Suprapubic skin (tissue), 4 donors: ENCODE measurements around the gene CCSER1. TPM values are rescaled to one million over a fixed set of nuclear protein-coding genes. Genes with fewer than 3 reads are reported as not detected.

Experiments used
- DNase-seq, 2 donors: peaks; one replicate each; pipeline ENCODE4 v3.0.0-alpha.2; 2019; ENCODE audit warnings: low spot score in 2 of 2
- H3K27ac ChIP-seq: fragments of 200-600 bp; sonication (generic); one replicate; pipeline ENCODE4 v1.5.1; 2019
- H3K27me3 ChIP-seq: fragments of 200-600 bp; sonication (generic); one replicate; pipeline ENCODE4 v1.5.1; 2019
- H3K36me3 ChIP-seq: fragments of 200-600 bp; sonication (generic); one replicate; pipeline ENCODE4 v1.5.1; 2019
- H3K4me1 ChIP-seq: fragments of 200-600 bp; sonication (generic); one replicate; pipeline ENCODE4 v1.5.1; 2019
- H3K4me3 ChIP-seq: fragments of 200-600 bp; sonication (generic); one replicate; pipeline ENCODE4 v1.5.1; 2019; ENCODE audit warnings: mild to moderate bottlenecking
- H3K9me3 ChIP-seq: fragments of 200-600 bp; sonication (generic); one replicate; pipeline ENCODE4 v1.5.1; 2019
- CTCF ChIP-seq, 2 donors: fragments of 200-600 bp in 1 of 2; fragments of 450-650 bp in 1 of 2; sonication (generic) in 1 of 2; IDR thresholded peaks; one replicate each; pipeline ENCODE4 v1.5.1; 2016 to 2019; ENCODE audit warnings: antibody characterized with exemption in 2 of 2, mild to moderate bottlenecking in 1 of 2, moderate library complexity in 1 of 2
- EP300 ChIP-seq: sonication (generic); formaldehyde crosslinking; IDR thresholded peaks from one replicate; pipeline ENCODE4 v1.6.1; 2017; ENCODE audit warnings: antibody characterized with exemption
- POLR2A ChIP-seq, 2 donors: fragments of 450-650 bp; IDR thresholded peaks; one replicate each; pipeline ENCODE4 v1.6.1; 2017; ENCODE audit warnings: antibody characterized with exemption in 2 of 2, mild to moderate bottlenecking in 2 of 2, moderate library complexity in 2 of 2
- POLR2AphosphoS5 ChIP-seq, 3 donors: sonication (generic); formaldehyde crosslinking; IDR thresholded peaks; one replicate each; pipeline ENCODE4 v1.6.1; 2017; ENCODE audit warnings: antibody characterized with exemption in 3 of 3
- WGBS: methylation state at CpG from one replicate; pipeline ENCODE4 v1.1.5; 2018; 5-methylcytosine and 5-hydroxymethylcytosine counted together
- total RNA-seq, 4 donors: library from RNA; depleted of rRNA; stranded (reverse); fragments of >200 nt; gene quantifications; one replicate each; pipeline ENCODE4 v1.1.0, GENCODE V29; 2016

CCSER1 gene
- total RNA-seq, 4 donors from 2014 or later, result 6.7 to 39.5 (median 11.8) TPM

GRCh38 chr4:90421161-90421560 lies 294.0 kb downstream of the CCSER1 start:
- no peak for DNase-seq
- Histone ChIP-seq H3K27ac (no peak overlapping the region), H3K27me3 (no peaks in the 10 kb centered on the region), H3K4me3 (no peak overlapping the region), H3K9me3 (no peaks in the 10 kb centered on the region), H3K36me3 (no peaks in the 10 kb centered on the region), H3K4me1 (no peaks in the 10 kb centered on the region)
- WGBS, result 71% methylated on average over 2 of the region's 2 CpGs
- TF ChIP-seq EP300, result no peak
- TF ChIP-seq POLR2AphosphoS5 (IDR thresholded peaks at IDR 0.05), result no peak
- TF ChIP-seq CTCF (IDR thresholded peaks at IDR 0.05), result no peak
- TF ChIP-seq POLR2A (IDR thresholded peaks at IDR 0.05), result no peak

- Histone ChIP-seq H3K36me3 (no peaks in the 10 kb centered on the region), H3K27ac (no peak overlapping the region), H3K9me3 (no peaks in the 10 kb centered on the region), H3K4me1 (no peaks in the 10 kb centered on the region), H3K4me3 (no peak overlapping the region), H3K27me3 (no peaks in the 10 kb centered on the region)
- WGBS, result 76% methylated on average over 5 of the region's 5 CpGs
- TF ChIP-seq CTCF (IDR thresholded peaks at IDR 0.05) (no peak), POLR2A (IDR thresholded peaks at IDR 0.05) (no peak), EP300 (no peak), POLR2AphosphoS5 (IDR thresholded peaks at IDR 0.05) (no peak)
- no peak for DNase-seq
Measured at GRCh38 chr4:90425893-90426292, 298.7 kb downstream of the CCSER1 start.

- TF ChIP-seq POLR2A (IDR thresholded peaks at IDR 0.05) (no peak), CTCF (IDR thresholded peaks at IDR 0.05) (no peak), POLR2AphosphoS5 (IDR thresholded peaks at IDR 0.05) (no peak), EP300 (no peak)
- Histone ChIP-seq H3K27ac (no peak overlapping the region), H3K9me3 (no peaks in the 10 kb centered on the region), H3K4me1 (no peaks in the 10 kb centered on the region), H3K36me3 (no peaks in the 10 kb centered on the region), H3K4me3 (no peak overlapping the region), H3K27me3 (no peaks in the 10 kb centered on the region)
- no peak for DNase-seq
Measured at GRCh38 chr4:90438522-90438921, 311.3 kb downstream of the CCSER1 start.

GRCh38 chr4:90441770-90442169 lies 314.6 kb downstream of the CCSER1 start:
- no peaks in the 10 kb centered on the region for H3K4me1 ChIP-seq
- H3K27ac ChIP-seq, result no peak overlapping the region
- 75% methylated on average over 2 of the region's 2 CpGs for WGBS
- H3K4me3 ChIP-seq, result no peak overlapping the region
- no peaks in the 10 kb centered on the region for H3K9me3 ChIP-seq
- TF ChIP-seq POLR2A (IDR thresholded peaks at IDR 0.05), result no peak
- no peak for TF ChIP-seq CTCF (IDR thresholded peaks at IDR 0.05)
- TF ChIP-seq POLR2AphosphoS5 (IDR thresholded peaks at IDR 0.05), result no peak
- no peak for TF ChIP-seq EP300
- H3K36me3 ChIP-seq, result no peaks in the 10 kb centered on the region
- H3K27me3 ChIP-seq, result no peaks in the 10 kb centered on the region
- DNase-seq, result no peak

GRCh38 chr4:90442619-90443018 lies 315.4 kb downstream of the CCSER1 start:
- Histone ChIP-seq H3K27ac (no peak overlapping the region), H3K4me3 (no peak overlapping the region), H3K9me3 (no peaks in the 10 kb centered on the region), H3K4me1 (no peaks in the 10 kb centered on the region), H3K27me3 (no peaks in the 10 kb centered on the region), H3K36me3 (no peaks in the 10 kb centered on the region)
- DNase-seq, result no peak
- TF ChIP-seq POLR2AphosphoS5 (IDR thresholded peaks at IDR 0.05), result no peak
- no peak for TF ChIP-seq EP300
- TF ChIP-seq CTCF (IDR thresholded peaks at IDR 0.05), result no peak
- no peak for TF ChIP-seq POLR2A (IDR thresholded peaks at IDR 0.05)
- 71% methylated on average over 2 of the region's 2 CpGs for WGBS
